ELF-1 (cell line): Measurements from ENCODE around the gene CUX1.

Source experiments
- DNase-seq: peaks from one replicate; pipeline ENCODE4 v3.0.0-alpha.2; 2016; ENCODE audit warnings: low read depth, low spot score

The CUX1 gene

GRCh38 chr7:102236592-102237287 is 419.3 kb downstream of the CUX1 start:
- peak; percentile 84 for DNase-seq

- no peak for DNase-seq
Measured at GRCh38 chr7:102239206-102239820, 421.9 kb downstream of the CUX1 start.

GRCh38 chr7:102241431-102241830 is 424.0 kb downstream of the CUX1 start:
- DNase-seq: no peak

GRCh38 chr7:102244601-102245000 is 427.2 kb downstream of the CUX1 start:
- peak; percentile 43 for DNase-seq

- DNase-seq: no peak
Measured at GRCh38 chr7:102248081-102248455, 430.6 kb downstream of the CUX1 start.

- DNase-seq: peak; percentile 29
Measured at GRCh38 chr7:102248456-102249395, 431.3 kb downstream of the CUX1 start.

GRCh38 chr7:102251531-102252365 is 434.3 kb downstream of the CUX1 start:
- no peak for DNase-seq

GRCh38 chr7:102252366-102252982 is 435.0 kb downstream of the CUX1 start:
- no peak for DNase-seq

- no peak for DNase-seq
Measured at GRCh38 chr7:102253066-102253972, 435.9 kb downstream of the CUX1 start.

- no peak for DNase-seq
Measured at GRCh38 chr7:102253973-102254370, 436.5 kb downstream of the CUX1 start.

- DNase-seq: no peak
Measured at GRCh38 chr7:102254521-102254920, 437.1 kb downstream of the CUX1 start.

- DNase-seq: no peak
Measured at GRCh38 chr7:102255501-102255900, 438.1 kb downstream of the CUX1 start.

- no peak for DNase-seq
Measured at GRCh38 chr7:102255916-102256315, 438.5 kb downstream of the CUX1 start.

GRCh38 chr7:102258073-102258748 is 440.8 kb downstream of the CUX1 start:
- DNase-seq: no peak

- DNase-seq: no peak
Measured at GRCh38 chr7:102258749-102259107, 441.3 kb downstream of the CUX1 start.

GRCh38 chr7:102260856-102261255 is 443.4 kb downstream of the CUX1 start:
- DNase-seq: peak; percentile 78

GRCh38 chr7:102261451-102261850 is 444.0 kb downstream of the CUX1 start:
- no peak for DNase-seq

GRCh38 chr7:102262546-102262945 is 445.1 kb downstream of the CUX1 start:
- no peak for DNase-seq

GRCh38 chr7:102264367-102264891 is 447.0 kb downstream of the CUX1 start:
- DNase-seq: peak; percentile 44
